ENCODE measurements around the gene PIP.

DNA sequence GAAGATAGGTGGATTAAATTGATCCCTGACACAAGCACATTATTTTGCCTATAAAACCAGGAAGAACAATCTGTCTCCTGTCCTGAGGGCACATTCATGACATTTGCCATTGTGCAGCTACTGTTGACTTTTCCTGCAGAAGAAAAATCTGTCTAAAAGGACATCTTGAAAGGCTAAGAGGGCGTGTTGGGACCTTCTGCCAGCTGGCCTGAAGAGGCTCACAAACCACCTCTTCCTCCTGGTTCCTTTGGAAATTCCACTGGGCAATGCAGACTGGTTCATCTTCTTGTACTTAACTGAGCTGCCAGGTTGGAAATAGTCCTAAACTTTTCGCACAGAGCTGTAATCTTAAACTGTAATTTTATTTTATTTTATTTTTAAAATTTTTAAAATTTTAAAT lies 35.7 kb upstream of the PIP start:
- TF ChIP-seq, protein P1, sequence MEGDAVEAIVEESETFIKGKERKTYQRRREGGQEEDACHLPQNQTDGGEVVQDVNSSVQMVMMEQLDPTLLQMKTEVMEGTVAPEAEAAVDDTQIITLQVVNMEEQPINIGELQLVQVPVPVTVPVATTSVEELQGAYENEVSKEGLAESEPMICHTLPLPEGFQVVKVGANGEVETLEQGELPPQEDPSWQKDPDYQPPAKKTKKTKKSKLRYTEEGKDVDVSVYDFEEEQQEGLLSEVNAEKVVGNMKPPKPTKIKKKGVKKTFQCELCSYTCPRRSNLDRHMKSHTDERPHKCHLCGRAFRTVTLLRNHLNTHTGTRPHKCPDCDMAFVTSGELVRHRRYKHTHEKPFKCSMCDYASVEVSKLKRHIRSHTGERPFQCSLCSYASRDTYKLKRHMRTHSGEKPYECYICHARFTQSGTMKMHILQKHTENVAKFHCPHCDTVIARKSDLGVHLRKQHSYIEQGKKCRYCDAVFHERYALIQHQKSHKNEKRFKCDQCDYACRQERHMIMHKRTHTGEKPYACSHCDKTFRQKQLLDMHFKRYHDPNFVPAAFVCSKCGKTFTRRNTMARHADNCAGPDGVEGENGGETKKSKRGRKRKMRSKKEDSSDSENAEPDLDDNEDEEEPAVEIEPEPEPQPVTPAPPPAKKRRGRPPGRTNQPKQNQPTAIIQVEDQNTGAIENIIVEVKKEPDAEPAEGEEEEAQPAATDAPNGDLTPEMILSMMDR (IDR thresholded peaks at IDR 0.05): no peak
- no peak for TF ChIP-seq POLR2A (IDR thresholded peaks at IDR 0.05)
